Esophagus squamous epithelium (tissue), 4 donors: ENCODE measurements around the gene PFKFB4.

Source experiments
- POLR2A ChIP-seq, 4 donors: fragments of 450-650 bp; IDR thresholded peaks; one replicate each; pipeline ENCODE4 v1.6.1; 2017; ENCODE audit warnings: antibody characterized with exemption in 4 of 4, mild to moderate bottlenecking in 4 of 4, moderate library complexity in 3 of 4
- TF ChIP-seq, protein P1 (sequence below), 6 experiments: fragments of 450-650 bp in 4 of 6; fragments of 200-600 bp in 2 of 6; sonication (generic) in 2 of 6; IDR thresholded peaks; one replicate each; pipeline ENCODE4 v1.5.1; 2016 to 2019; ENCODE audit warnings: antibody characterized with exemption in 6 of 6, mild to moderate bottlenecking in 4 of 6, moderate library complexity in 4 of 6

- TF ChIP-seq, protein P1, sequence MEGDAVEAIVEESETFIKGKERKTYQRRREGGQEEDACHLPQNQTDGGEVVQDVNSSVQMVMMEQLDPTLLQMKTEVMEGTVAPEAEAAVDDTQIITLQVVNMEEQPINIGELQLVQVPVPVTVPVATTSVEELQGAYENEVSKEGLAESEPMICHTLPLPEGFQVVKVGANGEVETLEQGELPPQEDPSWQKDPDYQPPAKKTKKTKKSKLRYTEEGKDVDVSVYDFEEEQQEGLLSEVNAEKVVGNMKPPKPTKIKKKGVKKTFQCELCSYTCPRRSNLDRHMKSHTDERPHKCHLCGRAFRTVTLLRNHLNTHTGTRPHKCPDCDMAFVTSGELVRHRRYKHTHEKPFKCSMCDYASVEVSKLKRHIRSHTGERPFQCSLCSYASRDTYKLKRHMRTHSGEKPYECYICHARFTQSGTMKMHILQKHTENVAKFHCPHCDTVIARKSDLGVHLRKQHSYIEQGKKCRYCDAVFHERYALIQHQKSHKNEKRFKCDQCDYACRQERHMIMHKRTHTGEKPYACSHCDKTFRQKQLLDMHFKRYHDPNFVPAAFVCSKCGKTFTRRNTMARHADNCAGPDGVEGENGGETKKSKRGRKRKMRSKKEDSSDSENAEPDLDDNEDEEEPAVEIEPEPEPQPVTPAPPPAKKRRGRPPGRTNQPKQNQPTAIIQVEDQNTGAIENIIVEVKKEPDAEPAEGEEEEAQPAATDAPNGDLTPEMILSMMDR (IDR thresholded peaks at IDR 0.05) = no peak
- no peak for TF ChIP-seq POLR2A (IDR thresholded peaks at IDR 0.05)
Measured at GRCh38 chr3:48596157-48596556, 39.6 kb upstream of the PFKFB4 start.
